ENCODE results near the gene LPAR2. TPM values are rescaled to one million over a fixed set of nuclear protein-coding genes. Genes with fewer than 3 reads are reported as not detected.

The LPAR2 gene
- total RNA-seq, 2 donors from 2014 or later: 72.8 to 82.2 TPM

DNA sequence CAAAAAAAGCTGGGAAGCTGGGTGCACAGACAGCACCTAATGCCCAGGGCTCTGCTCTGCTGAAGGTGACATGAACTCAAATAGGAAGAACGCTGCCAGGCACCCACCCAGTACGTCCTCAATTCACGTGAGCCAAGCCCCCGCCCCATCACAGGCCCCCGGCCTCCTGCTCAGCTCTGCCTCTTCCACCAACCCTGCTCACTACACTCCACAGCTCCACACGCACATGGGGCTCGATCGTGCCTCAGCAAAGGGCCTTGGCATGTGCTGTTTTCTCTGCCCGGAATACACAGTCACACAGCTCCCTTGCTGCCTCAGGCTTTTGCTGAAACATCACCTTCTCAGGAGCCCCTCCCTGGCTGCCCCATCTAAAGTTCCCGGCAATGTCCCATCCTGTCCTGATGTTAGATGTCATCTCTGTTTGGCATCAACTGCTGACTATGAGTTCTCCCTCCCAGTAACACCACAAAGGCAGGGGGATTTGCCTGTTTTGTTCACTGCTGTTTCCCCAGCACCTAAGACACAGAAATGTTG, 33.2 kb upstream of the LPAR2 start:
- Mint-ChIP-seq H3K27me3 (ENCODE audit: low read depth) (no peaks in the 10 kb centered on the region), H3K4me3 (peak overlapping the region; percentile 93 to 98), H3K36me3 (ENCODE audit: insufficient read depth in 2 of 2) (peaks cover 19 to 24% of the 10 kb centered on the region in 2 donors), H3K4me1 (ENCODE audit: low read depth) (peaks cover 26% of the 10 kb centered on the region), H3K9me3 (no peaks in the 10 kb centered on the region), H3K27ac (peak overlapping the region; percentile 66)
- no peak for ATAC-seq (replicated peaks in 1 of 2)
- DNase-seq: no peak

GRCh38 chr19:19659646-19660245, 31.7 kb upstream of the LPAR2 start:
- no peaks in the 10 kb centered on the region for H3K9me3 Mint-ChIP-seq
- H3K4me1 Mint-ChIP-seq (ENCODE audit: low read depth): peaks cover 26% of the 10 kb centered on the region
- DNase-seq: no peak
- H3K27ac Mint-ChIP-seq: no peak overlapping the region
- H3K4me3 Mint-ChIP-seq: no peak overlapping the region
- no peaks in the 10 kb centered on the region for H3K27me3 Mint-ChIP-seq (ENCODE audit: low read depth)
- ATAC-seq (replicated peaks in 1 of 2): no peak
- peaks cover 21 to 24% of the 10 kb centered on the region in 2 donors for H3K36me3 Mint-ChIP-seq (ENCODE audit: insufficient read depth in 2 of 2)

DNA sequence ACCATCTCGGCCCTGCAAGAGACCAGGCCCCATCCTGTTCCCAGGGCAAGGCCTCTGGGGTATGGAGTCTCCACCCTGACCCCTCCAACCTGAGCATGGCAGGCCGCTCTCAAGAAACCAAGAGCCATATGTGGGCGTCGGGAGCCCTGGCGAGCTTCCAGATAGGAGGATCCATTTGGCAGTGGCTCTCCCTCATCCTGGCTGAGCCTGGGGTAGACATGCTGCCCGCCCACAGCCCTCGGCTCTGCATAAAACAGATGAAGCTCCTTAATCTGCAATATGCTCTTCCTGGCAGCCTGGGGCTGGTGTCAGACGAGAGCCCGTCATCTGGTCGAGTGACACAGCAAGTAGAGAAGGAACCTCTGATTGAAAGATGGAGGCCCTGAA, 29.4 kb upstream of the LPAR2 start:
- Mint-ChIP-seq H3K9me3 (no peaks in the 10 kb centered on the region), H3K27me3 (ENCODE audit: low read depth) (no peaks in the 10 kb centered on the region), H3K27ac (no peak overlapping the region), H3K4me1 (ENCODE audit: low read depth) (peaks cover 17% of the 10 kb centered on the region), H3K36me3 (ENCODE audit: insufficient read depth in 2 of 2) (peaks cover 22 to 33% of the 10 kb centered on the region in 2 donors), H3K4me3 (no peak overlapping the region)
- DNase-seq (no peak), ATAC-seq (replicated peaks in 1 of 2) (no peak)

GRCh38 chr19:19656451-19657396, 28.7 kb upstream of the LPAR2 start:
- no peaks in the 10 kb centered on the region for H3K9me3 Mint-ChIP-seq
- H3K27me3 Mint-ChIP-seq (ENCODE audit: low read depth): no peaks in the 10 kb centered on the region
- DNase-seq (no peak), ATAC-seq (replicated peaks in 1 of 2) (no peak)
- H3K4me1 Mint-ChIP-seq (ENCODE audit: low read depth): peaks cover 10% of the 10 kb centered on the region
- peaks cover 22 to 34% of the 10 kb centered on the region in 2 donors for H3K36me3 Mint-ChIP-seq (ENCODE audit: insufficient read depth in 2 of 2)
- no peak overlapping the region for H3K27ac Mint-ChIP-seq
- no peak overlapping the region for H3K4me3 Mint-ChIP-seq

- ATAC-seq (replicated peaks in 1 of 2) (no peak), DNase-seq (no peak)
- peaks cover under 1% of the 10 kb centered on the region for H3K4me1 Mint-ChIP-seq (ENCODE audit: low read depth)
- H3K36me3 Mint-ChIP-seq (ENCODE audit: insufficient read depth in 2 of 2): peaks cover 18 to 31% of the 10 kb centered on the region in 2 donors
- no peak overlapping the region for H3K27ac Mint-ChIP-seq
- H3K27me3 Mint-ChIP-seq (ENCODE audit: low read depth): no peaks in the 10 kb centered on the region
- no peak overlapping the region for H3K4me3 Mint-ChIP-seq
- no peaks in the 10 kb centered on the region for H3K9me3 Mint-ChIP-seq
Observed at GRCh38 chr19:19655641-19656343, 27.8 kb upstream of the LPAR2 start.

DNA sequence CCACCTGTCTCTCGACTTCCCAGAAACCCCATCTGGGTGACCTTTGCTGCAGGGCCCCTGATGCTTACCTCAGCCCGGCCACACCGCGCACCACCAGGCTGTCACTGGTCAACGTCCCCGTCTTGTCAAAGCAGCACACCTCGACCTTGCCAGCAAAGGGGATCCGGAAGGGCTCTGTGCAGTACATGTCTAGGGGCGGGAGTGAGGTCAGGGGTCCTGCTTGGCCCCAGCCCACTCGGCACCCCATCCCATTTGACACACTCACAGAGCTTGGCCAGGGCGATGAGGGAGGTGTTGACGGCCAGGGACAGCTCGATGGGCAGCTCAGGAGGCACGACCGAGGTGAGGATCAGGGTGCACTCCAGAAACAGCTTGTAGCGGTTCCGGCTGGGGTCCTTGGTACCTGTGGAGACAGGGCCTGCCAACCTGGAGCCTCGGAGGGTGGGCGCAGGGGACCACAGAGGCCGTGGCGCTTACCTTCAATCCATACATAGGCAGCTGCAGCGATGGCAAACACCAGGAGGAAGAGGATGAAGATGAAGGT, 27.1 kb upstream of the LPAR2 start:
- Mint-ChIP-seq H3K9me3 (no peaks in the 10 kb centered on the region), H3K4me3 (no peak overlapping the region), H3K27ac (no peak overlapping the region), H3K4me1 (ENCODE audit: low read depth) (no peaks in the 10 kb centered on the region), H3K36me3 (ENCODE audit: insufficient read depth in 2 of 2) (peaks cover 18 to 31% of the 10 kb centered on the region in 2 donors), H3K27me3 (ENCODE audit: low read depth) (no peaks in the 10 kb centered on the region)
- ATAC-seq (replicated peaks in 1 of 2): no peak
- no peak for DNase-seq

- Mint-ChIP-seq H3K9me3 (no peaks in the 10 kb centered on the region), H3K27me3 (ENCODE audit: low read depth) (no peaks in the 10 kb centered on the region), H3K27ac (no peak overlapping the region), H3K4me3 (no peak overlapping the region), H3K36me3 (ENCODE audit: insufficient read depth in 2 of 2) (peaks cover 18 to 31% of the 10 kb centered on the region in 2 donors), H3K4me1 (ENCODE audit: low read depth) (no peaks in the 10 kb centered on the region)
- ATAC-seq (replicated peaks in 1 of 2) (no peak), DNase-seq (no peak)
Observed at GRCh38 chr19:19654441-19654840, 26.4 kb upstream of the LPAR2 start.

GRCh38 chr19:19653597-19654147, 25.7 kb upstream of the LPAR2 start:
- DNase-seq (no peak), ATAC-seq (replicated peaks in 1 of 2) (no peak)
- Mint-ChIP-seq H3K27me3 (ENCODE audit: low read depth) (no peaks in the 10 kb centered on the region), H3K9me3 (no peaks in the 10 kb centered on the region), H3K4me3 (no peak overlapping the region), H3K27ac (no peak overlapping the region), H3K36me3 (ENCODE audit: insufficient read depth in 2 of 2) (peaks cover 18 to 31% of the 10 kb centered on the region in 2 donors), H3K4me1 (ENCODE audit: low read depth) (no peaks in the 10 kb centered on the region)

GRCh38 chr19:19652482-19653295, 24.7 kb upstream of the LPAR2 start:
- no peak for DNase-seq
- Mint-ChIP-seq H3K27me3 (ENCODE audit: low read depth) (no peaks in the 10 kb centered on the region), H3K27ac (no peak overlapping the region), H3K36me3 (ENCODE audit: insufficient read depth in 2 of 2) (peaks cover 11 to 27% of the 10 kb centered on the region in 2 donors), H3K4me3 (no peak overlapping the region), H3K9me3 (no peaks in the 10 kb centered on the region), H3K4me1 (ENCODE audit: low read depth) (no peaks in the 10 kb centered on the region)
- no peak for ATAC-seq (replicated peaks in 1 of 2)

- no peak for DNase-seq
- H3K27me3 Mint-ChIP-seq (ENCODE audit: low read depth): no peaks in the 10 kb centered on the region
- no peak overlapping the region for H3K4me3 Mint-ChIP-seq
- H3K27ac Mint-ChIP-seq: no peak overlapping the region
- no peaks in the 10 kb centered on the region for H3K4me1 Mint-ChIP-seq (ENCODE audit: low read depth)
- no peak for ATAC-seq (replicated peaks in 1 of 2)
- H3K9me3 Mint-ChIP-seq: no peaks in the 10 kb centered on the region
- peaks cover 10 to 20% of the 10 kb centered on the region in 2 donors for H3K36me3 Mint-ChIP-seq (ENCODE audit: insufficient read depth in 2 of 2)
Observed at GRCh38 chr19:19651076-19651475, 23.1 kb upstream of the LPAR2 start.

- H3K9me3 Mint-ChIP-seq: no peaks in the 10 kb centered on the region
- H3K36me3 Mint-ChIP-seq (ENCODE audit: insufficient read depth in 2 of 2): peaks cover 10 to 20% of the 10 kb centered on the region in 2 donors
- H3K27ac Mint-ChIP-seq: peak overlapping the region; percentile 60
Observed at GRCh38 chr19:19650331-19650730, 22.3 kb upstream of the LPAR2 start.

GRCh38 chr19:19649580-19649995, 21.6 kb upstream of the LPAR2 start:
- H3K4me3 Mint-ChIP-seq: no peak overlapping the region
- peaks cover 8 to 16% of the 10 kb centered on the region in 2 donors for H3K36me3 Mint-ChIP-seq (ENCODE audit: insufficient read depth in 2 of 2)
- no peaks in the 10 kb centered on the region for H3K9me3 Mint-ChIP-seq
- H3K27ac Mint-ChIP-seq: no peak overlapping the region
- ATAC-seq (replicated peaks in 1 of 2) (no peak), DNase-seq (no peak)
- H3K4me1 Mint-ChIP-seq (ENCODE audit: low read depth): peaks cover 1% of the 10 kb centered on the region
- H3K27me3 Mint-ChIP-seq (ENCODE audit: low read depth): no peaks in the 10 kb centered on the region

More at GRCh38 chr19:19650331-19650730, 22.3 kb upstream of the LPAR2 start:
- DNase-seq (no peak), ATAC-seq (replicated peaks in 1 of 2) (no peak)
- no peak overlapping the region for H3K4me3 Mint-ChIP-seq
- no peaks in the 10 kb centered on the region for H3K27me3 Mint-ChIP-seq (ENCODE audit: low read depth)
- H3K4me1 Mint-ChIP-seq (ENCODE audit: low read depth): no peaks in the 10 kb centered on the region

Measured in activated T-cell treated with anti-CD3 and anti-CD28 coated beads, Interleukin-2, amount 50 U/mL, for 72 hours (primary cell).